AG20443 (cell line): ENCODE data around the gene RASGRP4.
"Not testable (repeated sequence)": the region's sequence is repeated elsewhere in the genome, so short reads cannot be mapped to it uniquely, and the experiment has no call there.

Experiments
- DNase-seq: peaks from one replicate; pipeline ENCODE4 v3.0.0; 2012; ENCODE audit warnings: low spot score, mixed read lengths

Gene RASGRP4

GRCh38 chr19:38370299-38370698 is 55.7 kb downstream of the RASGRP4 start:
- DNase-seq, result no peak

- DNase-seq, result no peak
Observed at GRCh38 chr19:38369584-38369983, 56.4 kb downstream of the RASGRP4 start.

GRCh38 chr19:38367041-38367440 is 59.0 kb downstream of the RASGRP4 start:
- DNase-seq, result no peak

DNA sequence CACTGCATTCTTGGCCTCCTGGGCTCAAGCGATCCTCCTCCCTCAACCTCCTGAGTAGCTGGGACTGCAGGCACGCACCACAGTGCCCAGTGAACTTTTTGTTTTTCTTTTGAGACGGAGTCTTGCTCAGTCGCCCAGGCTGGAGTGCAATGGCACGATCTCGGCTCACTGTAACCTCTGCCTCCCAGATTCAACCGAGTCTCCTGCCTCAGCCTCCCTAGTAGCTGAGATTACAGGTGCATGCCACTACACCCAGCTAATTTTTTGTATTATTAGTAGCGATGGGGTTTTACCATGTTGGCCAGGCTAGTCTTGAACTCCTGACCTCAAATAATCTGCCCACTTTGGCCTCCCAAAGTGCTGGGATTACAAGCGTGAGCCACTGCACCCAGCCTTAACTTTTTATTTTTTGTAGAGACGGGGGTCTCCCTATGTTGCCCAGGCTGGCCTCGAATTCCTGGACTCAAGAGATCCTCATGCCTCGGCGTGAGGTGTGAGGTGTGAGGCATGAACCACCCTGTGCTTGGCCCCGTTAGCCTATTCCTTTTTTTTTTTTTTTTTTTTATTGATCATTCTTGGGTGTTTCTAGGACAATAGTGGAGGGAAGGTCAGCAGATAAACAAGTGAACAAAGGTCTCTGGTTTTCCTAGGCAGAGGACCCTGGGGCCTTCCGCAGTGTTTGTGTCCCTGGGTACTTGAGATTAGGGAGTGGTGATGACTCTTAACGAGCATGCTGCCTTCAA is 62.9 kb downstream of the RASGRP4 start:
- DNase-seq, result not testable (repeated sequence)

DNA sequence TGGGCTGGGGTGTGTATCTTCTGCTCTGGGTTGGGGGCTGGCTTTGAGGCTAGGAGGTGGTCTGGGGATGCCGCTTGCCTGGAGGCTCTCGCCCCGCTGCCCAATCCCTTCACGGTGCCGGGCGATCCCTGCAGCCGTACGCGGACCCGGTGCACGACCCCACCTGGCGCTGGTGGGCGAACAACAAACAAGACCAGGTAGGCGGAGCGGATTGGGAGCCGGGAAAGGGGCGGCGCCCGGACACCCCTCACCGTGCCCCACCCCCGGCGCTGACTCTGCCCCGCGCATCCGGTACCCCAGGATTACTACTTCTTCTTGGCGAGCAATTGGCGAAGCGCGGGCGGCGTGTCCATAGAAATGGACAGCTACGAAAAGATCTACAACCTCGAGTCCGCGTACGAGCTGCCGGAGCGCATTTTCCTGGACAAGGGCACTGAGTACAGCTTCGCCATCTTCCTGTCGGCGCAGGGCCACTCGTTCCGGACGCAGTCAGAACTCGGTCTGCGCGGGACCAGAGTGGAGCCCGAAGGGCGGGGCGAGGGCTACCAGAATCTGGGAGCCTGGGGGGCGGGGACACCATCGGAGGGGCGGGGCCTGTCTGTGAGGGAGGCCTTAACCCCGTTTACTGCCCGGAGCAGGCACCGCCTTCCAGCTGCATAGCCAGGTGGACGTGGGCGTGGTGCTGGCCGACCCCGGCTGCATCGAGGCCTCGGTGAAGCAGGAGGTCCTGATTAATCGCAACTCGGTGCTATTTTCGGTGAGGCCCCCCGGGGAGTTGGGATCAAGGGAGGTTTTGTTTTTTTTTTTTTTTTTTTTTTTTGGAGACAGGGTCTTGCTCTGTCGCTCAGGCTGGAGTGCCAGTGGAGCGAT is 63.7 kb downstream of the RASGRP4 start:
- DNase-seq, result peak; percentile 90

DNA sequence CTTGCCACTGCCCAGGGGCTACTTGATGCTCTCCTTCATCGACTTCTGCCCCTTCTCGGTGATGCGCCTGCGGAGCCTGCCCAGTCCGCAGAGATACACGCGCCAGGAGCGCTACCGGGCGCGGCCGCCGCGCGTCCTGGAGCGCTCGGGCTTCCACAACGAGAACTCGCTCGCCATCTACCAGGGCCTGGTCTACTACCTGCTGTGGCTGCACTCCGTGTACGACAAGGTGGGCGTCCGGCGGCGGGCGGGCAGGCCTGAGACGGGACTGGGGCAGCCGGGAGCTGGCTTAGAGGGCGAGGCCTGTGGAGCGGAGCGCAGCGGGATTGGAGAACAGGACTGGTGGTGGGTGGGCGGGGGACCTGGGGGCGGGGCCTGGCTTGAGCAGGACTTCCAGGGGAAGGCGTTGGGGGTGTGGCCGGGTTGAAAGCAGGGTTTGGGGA is 64.4 kb downstream of the RASGRP4 start:
- DNase-seq, result peak; percentile 91

DNA sequence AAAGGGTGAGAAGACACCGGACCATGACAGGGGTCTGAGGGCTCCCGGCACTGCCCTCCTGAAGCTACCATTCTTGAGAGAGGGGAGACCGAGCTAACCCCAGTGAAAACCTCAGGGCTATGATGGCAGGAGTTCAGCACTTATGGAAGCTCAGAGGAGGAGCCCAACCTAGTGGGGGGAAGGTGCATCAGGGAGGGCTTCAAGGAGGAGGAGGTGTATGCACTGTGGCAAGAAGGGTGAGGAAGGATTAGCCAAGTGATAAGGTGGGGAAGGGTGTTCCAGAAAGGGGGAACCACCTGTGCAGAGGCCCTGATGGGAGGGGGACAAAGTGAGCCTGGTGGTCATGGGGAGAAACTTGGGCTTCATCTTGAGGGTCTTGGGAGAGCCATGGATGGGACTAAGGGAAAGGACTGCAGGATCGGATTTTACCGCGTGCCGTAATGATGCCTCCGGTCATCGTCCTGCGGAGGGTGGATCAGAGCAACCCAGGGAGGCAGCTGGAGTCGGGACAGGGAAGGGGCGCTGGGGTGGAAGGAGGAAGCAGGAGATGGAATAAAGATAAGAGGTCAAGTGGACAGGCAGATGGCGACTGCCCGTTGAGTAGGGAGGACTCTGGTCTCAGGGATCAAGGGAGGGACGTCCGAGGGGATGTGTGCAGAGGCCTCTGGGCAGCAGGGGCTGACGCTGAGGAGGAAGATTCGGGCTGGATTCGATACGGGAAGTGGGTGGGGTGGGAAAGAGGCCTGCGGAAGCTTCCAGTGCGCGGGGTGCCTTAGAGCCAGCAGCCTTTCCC is 65.0 kb downstream of the RASGRP4 start:
- no peak for DNase-seq

DNA sequence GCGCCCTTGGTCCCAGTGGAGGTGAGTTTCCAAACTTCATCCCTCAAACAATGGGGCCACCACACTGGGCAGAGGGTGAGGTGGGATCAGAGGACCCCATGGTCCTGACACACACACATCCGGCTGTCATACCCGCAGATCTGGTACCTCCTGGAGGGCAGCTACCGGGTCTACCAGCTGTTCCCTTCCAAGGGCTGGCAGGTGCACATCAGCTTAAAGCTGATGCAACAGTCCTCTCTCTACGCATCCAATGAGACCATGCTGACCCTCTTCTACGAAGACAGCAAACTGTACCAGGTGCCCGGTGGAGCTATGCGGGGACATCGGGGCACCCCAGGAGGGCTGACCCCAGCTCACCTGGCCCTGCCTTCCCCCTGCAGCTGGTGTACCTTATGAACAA is 65.7 kb downstream of the RASGRP4 start:
- no peak for DNase-seq

DNA sequence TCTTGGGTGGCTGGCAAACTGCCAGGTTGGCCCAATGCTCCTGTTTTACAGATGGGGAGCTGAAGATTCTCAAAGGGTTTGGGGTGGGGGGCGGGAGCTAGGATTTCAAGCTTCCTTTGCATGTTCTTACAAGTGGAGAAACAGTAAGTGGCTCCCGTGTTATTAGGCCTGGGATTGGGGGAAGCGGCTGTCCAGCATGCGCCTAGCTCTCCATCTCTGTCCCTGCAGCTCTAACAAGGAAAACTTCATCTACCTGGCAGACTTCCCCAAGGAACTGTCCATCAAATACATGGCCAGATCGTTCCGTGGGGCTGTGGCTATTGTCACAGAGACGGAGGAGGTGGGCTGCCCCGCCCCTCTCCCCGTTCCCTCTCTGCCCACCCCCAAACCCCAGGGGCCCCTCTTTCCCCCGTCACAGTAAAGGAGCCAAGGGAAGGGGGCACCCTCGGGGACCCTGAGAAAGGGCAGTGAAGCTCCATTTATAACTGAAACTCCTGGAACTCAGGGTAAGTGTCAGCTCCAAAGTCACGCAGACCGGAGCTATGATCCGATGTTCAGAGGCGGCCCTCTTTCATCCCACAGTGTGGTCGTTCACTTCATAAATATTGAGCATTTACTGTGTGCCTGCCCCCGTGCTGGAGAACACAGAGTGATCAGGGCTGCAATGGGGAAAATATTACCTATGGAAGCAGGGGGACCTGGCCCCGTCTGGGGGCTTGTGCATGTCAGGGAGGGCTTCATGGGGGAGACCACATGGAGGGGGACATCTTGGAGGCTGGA is 66.6 kb downstream of the RASGRP4 start:
- no peak for DNase-seq
